Spleen (tissue), 11 donors: ENCODE results near the gene INTS13. TPM values are rescaled to one million over a fixed set of nuclear protein-coding genes. Genes with fewer than 3 reads are reported as not detected.
"Not testable (repeated sequence)": the region's sequence is repeated elsewhere in the genome, so short reads cannot be mapped to it uniquely, and the experiment has no call there.

ENCODE experiments used
- DNase-seq: peaks from one replicate; pipeline ENCODE4 v3.0.0-alpha.2; 2020
- H3K27ac ChIP-seq, 8 donors: fragments of 200-600 bp; sonication (generic) in 7 of 8; 1 replicate in 4 of 8; 2 replicates in 4 of 8; pipeline versions ENCODE4 v1.5.0 to v1.8.0; 2016 to 2021; ENCODE audit warnings: inconsistent platforms in 4 of 8, mild to moderate bottlenecking in 4 of 8, moderate library complexity in 1 of 8
- H3K27me3 ChIP-seq, 7 donors: fragments of 200-600 bp; sonication (generic) in 6 of 7; replicated peaks in 1 of 7; 1 replicate in 4 of 7; 2 replicates in 3 of 7; pipeline versions ENCODE4 v1.5.0 to v1.8.0; 2016 to 2021; ENCODE audit warnings: inconsistent platforms in 3 of 7, mild to moderate bottlenecking in 1 of 7
- H3K36me3 ChIP-seq, 6 donors: fragments of 200-600 bp; sonication (generic) in 5 of 6; 1 replicate in 4 of 6; 2 replicates in 2 of 6; pipeline versions ENCODE4 v1.5.0 to v1.8.0; 2016 to 2021; ENCODE audit warnings: inconsistent platforms in 2 of 6
- H3K4me1 ChIP-seq, 6 donors: fragments of 200-600 bp; sonication (generic) in 5 of 6; 1 replicate in 3 of 6; 2 replicates in 3 of 6; pipeline versions ENCODE4 v1.5.0 to v1.8.0; 2016 to 2021; ENCODE audit warnings: inconsistent platforms in 3 of 6
- H3K4me3 ChIP-seq, 8 donors: fragments of 200-600 bp; sonication (generic) in 7 of 8; 1 replicate in 4 of 8; 2 replicates in 4 of 8; pipeline versions ENCODE4 v1.5.0 to v1.8.0; 2016 to 2021; ENCODE audit warnings: inconsistent platforms in 4 of 8, mild to moderate bottlenecking in 4 of 8, moderate library complexity in 2 of 8
- H3K9me3 ChIP-seq, 8 donors: fragments of 200-600 bp; sonication (generic) in 7 of 8; 1 replicate in 4 of 8; 2 replicates in 4 of 8; pipeline versions ENCODE4 v1.5.0 to v1.8.0; 2016 to 2021; ENCODE audit warnings: inconsistent platforms in 4 of 8
- CTCF ChIP-seq, 11 experiments: fragments of 200-600 bp in 7 of 11; fragments of 450-650 bp in 4 of 11; sonication (generic) in 4 of 11; IDR thresholded peaks in 8 of 11; conservative IDR thresholded peaks in 3 of 11; 1 replicate in 7 of 11; 2 replicates in 4 of 11; pipeline versions ENCODE4 v1.4.0 to v1.8.0; 2016 to 2021; ENCODE audit warnings: antibody characterized with exemption in 11 of 11, inconsistent platforms in 4 of 11, mild to moderate bottlenecking in 1 of 11
- POLR2A ChIP-seq, 3 donors: fragments of 450-650 bp; IDR thresholded peaks; one replicate each; pipeline ENCODE4 v1.5.1; 2017; ENCODE audit warnings: antibody characterized with exemption in 3 of 3, mild to moderate bottlenecking in 1 of 3
- POLR2AphosphoS5 ChIP-seq, 3 donors: sonication (generic); formaldehyde crosslinking; IDR thresholded peaks; one replicate each; pipeline ENCODE4 v1.5.1; 2017; ENCODE audit warnings: antibody characterized with exemption in 3 of 3
- WGBS, 5 donors: extraction: QIAGEN DNeasy Blood & Tissue Kit in 3 of 5; methylation state at CpG; one replicate each; pipeline versions ENCODE4 v1.1.5 to v1.1.7; 2013 to 2018; 5-methylcytosine and 5-hydroxymethylcytosine counted together
- intact Hi-C: fragments of 100-400 bp; cut with DNase I; formaldehyde crosslinking; loops from one replicate; pipeline ENCODE4 v1.15.0; 2023; ENCODE audit warnings: low total_unique reads
- polyA plus RNA-seq, 3 donors: library from polyadenylated mRNA; stranded (reverse); fragments of 200-250 nt; gene quantifications; one replicate each; pipeline ENCODE4 v1.2.1, GENCODE V29; 2013
- total RNA-seq, 7 donors: library from RNA; depleted of rRNA in 3 of 7; stranded (reverse); fragments of >200 nt in 3 of 7; fragmentation: NEBNext Ultra II Directional in 4 of 7; extraction: Animal tissue kit (Norgen Biotek cat#: 25700) in 4 of 7; gene quantifications; one replicate each; pipeline versions ENCODE4 v1.1.0 to v1.2.1, GENCODE V29; 2016 to 2021
- donor health status: healthy with polysubstance abuse.
- donor health status: DM: no; HTN: no; CAD: no; lungs with moderate emphysema.
- donor health status: DM: no; HTN: no; CAD: no.
- donor health status: Bipolar disorder and iron deficiency.
- donor health status: healthy.
- donor health status: DM: no; HTN: no; CAD: no.
- donor health status: DM: yes; HTN: yes; CAD: no.

The INTS13 gene
- total and polyA plus RNA-seq, 10 donors, result 16.4 to 31.1 (median 26.0) TPM

GRCh38 chr12:26869104-26869494 is 68.7 kb downstream of the INTS13 start:
- no peaks in the 10 kb centered on the region for H3K27me3 ChIP-seq
- H3K4me1 ChIP-seq, result peaks cover 0 to 32% (median 14%) of the 10 kb centered on the region in 6 donors
- no peak overlapping the region for H3K27ac ChIP-seq
- 93 to 98% (median 96%) methylated on average over 6 of the region's 6 CpGs for WGBS, 5 donors
- no peaks in the 10 kb centered on the region for H3K9me3 ChIP-seq
- H3K36me3 ChIP-seq, result no peaks in the 10 kb centered on the region
- intact Hi-C loops, result no loop called here
- TF ChIP-seq POLR2AphosphoS5 (IDR thresholded peaks at IDR 0.05) (no peak), CTCF (IDR thresholded peaks at IDR 0.05 in 8 of 11, conservative IDR thresholded peaks at IDR 0.05 in 3 of 11) (no peak), POLR2A (IDR thresholded peaks at IDR 0.05) (no peak)
- no peak overlapping the region for H3K4me3 ChIP-seq
- no peak for DNase-seq

GRCh38 chr12:26868447-26869103 is 69.2 kb downstream of the INTS13 start:
- WGBS, 5 donors, result 84 to 97% (median 90%) methylated on average over 3 of the region's 3 CpGs

GRCh38 chr12:26867080-26867479 is 70.7 kb downstream of the INTS13 start:
- peaks cover 0 to 31% (median 14%) of the 10 kb centered on the region in 6 donors for H3K4me1 ChIP-seq
- no peaks in the 10 kb centered on the region for H3K36me3 ChIP-seq
- no peaks in the 10 kb centered on the region for H3K27me3 ChIP-seq
- TF ChIP-seq CTCF (IDR thresholded peaks at IDR 0.05 in 8 of 11, conservative IDR thresholded peaks at IDR 0.05 in 3 of 11), result no peak
- no peak for TF ChIP-seq POLR2AphosphoS5 (IDR thresholded peaks at IDR 0.05)
- no peak for TF ChIP-seq POLR2A (IDR thresholded peaks at IDR 0.05)
- no peaks in the 10 kb centered on the region for H3K9me3 ChIP-seq
- 28 to 58% (median 32%) methylated on average over 2 of the region's 2 CpGs for WGBS, 5 donors
- H3K4me3 ChIP-seq, result no peak overlapping the region
- H3K27ac ChIP-seq, result no peak overlapping the region
- intact Hi-C loops, result no loop called here
- DNase-seq, result no peak

More at GRCh38 chr12:26868447-26869103, 69.2 kb downstream of the INTS13 start:
- no peak overlapping the region for H3K4me3 ChIP-seq
- no peaks in the 10 kb centered on the region for H3K36me3 ChIP-seq
- DNase-seq, result no peak
- peaks cover 0 to 31% (median 14%) of the 10 kb centered on the region in 6 donors for H3K4me1 ChIP-seq
- no peak overlapping the region for H3K27ac ChIP-seq
- intact Hi-C loops, result no loop called here
- H3K9me3 ChIP-seq, result no peaks in the 10 kb centered on the region
- no peak for TF ChIP-seq POLR2A (IDR thresholded peaks at IDR 0.05)
- TF ChIP-seq POLR2AphosphoS5 (IDR thresholded peaks at IDR 0.05), result no peak
- TF ChIP-seq CTCF (IDR thresholded peaks at IDR 0.05 in 8 of 11, conservative IDR thresholded peaks at IDR 0.05 in 3 of 11), result no peak
- no peaks in the 10 kb centered on the region for H3K27me3 ChIP-seq

GRCh38 chr12:26863515-26863914 is 74.3 kb downstream of the INTS13 start:
- no peak overlapping the region for H3K4me3 ChIP-seq
- intact Hi-C loops, result no loop called here
- TF ChIP-seq POLR2AphosphoS5 (IDR thresholded peaks at IDR 0.05), result no peak
- TF ChIP-seq POLR2A (IDR thresholded peaks at IDR 0.05), result no peak
- peak in 1 of 11 experiments; percentile 17 for TF ChIP-seq CTCF (IDR thresholded peaks at IDR 0.05 in 8 of 11, conservative IDR thresholded peaks at IDR 0.05 in 3 of 11)
- no peak for DNase-seq
- no peaks in the 10 kb centered on the region for H3K36me3 ChIP-seq
- WGBS, 5 donors, result 52 to 63% (median 55%) methylated on average over 4 of the region's 4 CpGs
- H3K27me3 ChIP-seq, result no peaks in the 10 kb centered on the region
- peaks cover 0 to 15% (median 3%) of the 10 kb centered on the region in 6 donors for H3K4me1 ChIP-seq
- no peaks in the 10 kb centered on the region for H3K9me3 ChIP-seq
- H3K27ac ChIP-seq, result no peak overlapping the region

- WGBS, 5 donors, result 94 to 100% (median 98%) methylated on average over 3 of the region's 3 CpGs
- H3K27ac ChIP-seq, DNase-seq, H3K36me3 ChIP-seq, H3K4me3 ChIP-seq, intact Hi-C loops, H3K9me3 ChIP-seq, H3K27me3 ChIP-seq: not testable (repeated sequence)
- peaks cover 0 to 16% (median 3%) of the 10 kb centered on the region in 6 donors for H3K4me1 ChIP-seq
These were observed 75.0 kb downstream of the INTS13 start for GRCh38 chr12:26862787-26863186.
